ENCODE data around the gene CLN5. TPM values are rescaled to one million over a fixed set of nuclear protein-coding genes. Genes with fewer than 3 reads are reported as not detected.
"Not testable (repeated sequence)": the region's sequence is repeated elsewhere in the genome, so short reads cannot be mapped to it uniquely, and the experiment has no call there.

Gene CLN5
- total RNA-seq, 1 donor from 2014 or later = 23.6 TPM

GRCh38 chr13:77002590-77003190 lies 10.8 kb downstream of the CLN5 start:
- no peaks in the 10 kb centered on the region for H3K9me3 Mint-ChIP-seq
- H3K27ac Mint-ChIP-seq = no peak overlapping the region
- no peak overlapping the region for H3K4me3 Mint-ChIP-seq
- CTCF ChIA-PET = interaction anchor here (0.6 to 1.9 kb wide), 8 partner anchors 9 to 1133 kb away, joined by 3 to 5 read pairs (median 4); no protein-coding TSS in a partner anchor
- intact Hi-C loops (cut with micrococcal nuclease) = no loop called here
- DNase-seq (no peak), ATAC-seq (ENCODE audit: low read depth) (no peak)
- TF ChIP-seq CTCF (IDR thresholded peaks at IDR 0.05) = no peak
- no peaks in the 10 kb centered on the region for H3K27me3 Mint-ChIP-seq
- H3K36me3 Mint-ChIP-seq (ENCODE audit: low read depth) = peaks cover 58% of the 10 kb centered on the region
- POLR2A ChIA-PET = interaction anchor here (0.6 to 1.8 kb wide), 3 partner anchors 11 to 46 kb away, joined by 4 to 11 read pairs (median 4); partner anchors contain the start of gene CLN5
- peaks cover 20% of the 10 kb centered on the region for H3K4me1 Mint-ChIP-seq

GRCh38 chr13:77008337-77008736 lies 16.5 kb downstream of the CLN5 start:
- POLR2A ChIA-PET = interaction anchor here (1.0 kb wide), 1 partner anchor 10 kb away, joined by 3 read pairs; no protein-coding TSS in a partner anchor
- Mint-ChIP-seq H3K27ac (peak overlapping the region; percentile 12), H3K36me3 (ENCODE audit: low read depth) (peaks cover 73% of the 10 kb centered on the region)
- H3K27me3 Mint-ChIP-seq; intact Hi-C loops (cut with micrococcal nuclease); DNase-seq; H3K4me3 Mint-ChIP-seq; H3K9me3 Mint-ChIP-seq; H3K4me1 Mint-ChIP-seq; CTCF ChIA-PET: not testable (repeated sequence)
- ATAC-seq (ENCODE audit: low read depth) = peak; percentile 25

GRCh38 chr13:77009011-77009410 lies 17.1 kb downstream of the CLN5 start:
- DNase-seq = no peak
- intact Hi-C loops (cut with micrococcal nuclease) = loop anchor here (1.0 kb wide), 1 partner anchor 17 kb away; the partner anchor contains the start of gene CLN5
- H3K4me1 Mint-ChIP-seq = peaks cover 2% of the 10 kb centered on the region
- no peaks in the 10 kb centered on the region for H3K27me3 Mint-ChIP-seq
- ChIA-PET POLR2A (interaction anchor here (1.0 to 1.3 kb wide), 2 partner anchors 10 to 17 kb away, joined by 3 read pairs; no protein-coding TSS in a partner anchor), CTCF (no interaction called here)
- no peak overlapping the region for H3K4me3 Mint-ChIP-seq
- no peak overlapping the region for H3K27ac Mint-ChIP-seq
- ATAC-seq (ENCODE audit: low read depth) = peak; percentile 18
- H3K9me3 Mint-ChIP-seq = no peaks in the 10 kb centered on the region
- TF ChIP-seq CTCF (IDR thresholded peaks at IDR 0.05) = no peak
- H3K36me3 Mint-ChIP-seq (ENCODE audit: low read depth) = peaks cover 73% of the 10 kb centered on the region

- CTCF ChIA-PET; ATAC-seq (ENCODE audit: low read depth); H3K9me3 Mint-ChIP-seq; H3K27ac Mint-ChIP-seq; H3K4me1 Mint-ChIP-seq; H3K4me3 Mint-ChIP-seq; H3K27me3 Mint-ChIP-seq; DNase-seq: not testable (repeated sequence)
- POLR2A ChIA-PET = interaction anchor here (1.3 kb wide), 1 partner anchor 17 kb away, joined by 3 read pairs; no protein-coding TSS in a partner anchor
- intact Hi-C loops (cut with micrococcal nuclease) = loop anchor here (1.0 kb wide), 1 partner anchor 17 kb away; the partner anchor contains the start of gene CLN5
- H3K36me3 Mint-ChIP-seq (ENCODE audit: low read depth) = peaks cover 74% of the 10 kb centered on the region
Observed at GRCh38 chr13:77009719-77010118, 17.8 kb downstream of the CLN5 start.

GRCh38 chr13:77013853-77014542 lies 22.1 kb downstream of the CLN5 start:
- Mint-ChIP-seq H3K4me1 (peaks cover 19% of the 10 kb centered on the region), H3K27ac (peak overlapping the region; percentile 9), H3K4me3 (no peak overlapping the region), H3K36me3 (ENCODE audit: low read depth) (peaks cover 85% of the 10 kb centered on the region), H3K9me3 (no peaks in the 10 kb centered on the region), H3K27me3 (no peaks in the 10 kb centered on the region)
- ATAC-seq (ENCODE audit: low read depth) (no peak), DNase-seq (no peak)
- POLR2A ChIA-PET = interaction anchor here (0.6 kb wide), 1 partner anchor 16 kb away, joined by 4 read pairs; no protein-coding TSS in a partner anchor
- CTCF ChIA-PET = interaction anchor here (2.1 kb wide), 1 partner anchor 12 kb away, joined by 5 read pairs; no protein-coding TSS in a partner anchor
- no peak for TF ChIP-seq CTCF (IDR thresholded peaks at IDR 0.05)
- intact Hi-C loops (cut with micrococcal nuclease) = no loop called here

Measured in activated B cell treated with CpG ODN at 0.5 μM for 24 hours (primary cell).